AG04450 (cell line): Measurements from ENCODE around the gene POLR3A. TPM values are rescaled to one million over a fixed set of nuclear protein-coding genes. Genes with fewer than 3 reads are reported as not detected.

Experiments
- CTCF ChIA-PET: fragments of 300-600, 350-600 bp; formaldehyde crosslinking; extraction: SDS; loops from one replicate; lab custom pipeline; 2022; ENCODE audit warnings: antibody characterized with exemption, inconsistent platforms; lab: Charles Lee
- POLR2A ChIA-PET: fragments of 350-600 bp; formaldehyde crosslinking; extraction: SDS; loops from one replicate; lab custom pipeline; 2021; ENCODE audit warnings: antibody characterized with exemption, inconsistent platforms; lab: Yijun Ruan, JAX
- DNase-seq: peaks from one replicate; pipeline ENCODE4 v3.0.0-alpha.2; 2011; ENCODE audit warnings: low read depth, low spot score
- H3K27ac ChIP-seq: one replicate; pipeline ENCODE4 v1.5.1; 2012; ENCODE audit warnings: low read depth, low read length, control low read depth
- H3K27me3 ChIP-seq: one replicate; pipeline ENCODE4 v1.6.0; 2012; ENCODE audit warnings: low read length; ENCODE audit not compliant: control insufficient read depth, insufficient read depth
- H3K4me3 ChIP-seq: 2 replicates; pipeline ENCODE4 v1.5.1; 2011; ENCODE audit warnings: mild to moderate bottlenecking, low read depth, low read length, control low read depth
- H3K9me3 ChIP-seq: 2 replicates; pipeline ENCODE4 v1.5.1; 2012; ENCODE audit warnings: low read length; ENCODE audit not compliant: control insufficient read depth, insufficient read depth
- CTCF ChIP-seq: IDR thresholded peaks from 2 replicates; pipeline ENCODE4 v1.5.1; 2011; ENCODE audit warnings: low read depth, low read length, control low read depth, inconsistent platforms
- polyA plus RNA-seq: library from polyadenylated mRNA; depleted of rRNA; stranded (reverse); fragments of >200 nt; gene quantifications from 2 replicates; pipeline ENCODE4 v1.2.3, GENCODE V29; 2011

POLR3A gene
- polyA plus RNA-seq, 1 experiment, result 16.3 TPM

- TF ChIP-seq CTCF, result no peak
- H3K9me3 ChIP-seq, result no peaks in the 10 kb centered on the region
- DNase-seq, result no peak
- H3K27me3 ChIP-seq, result no peaks in the 10 kb centered on the region
- no peak overlapping the region for H3K4me3 ChIP-seq
- no peak overlapping the region for H3K27ac ChIP-seq
- ChIA-PET POLR2A (no interaction called here), CTCF (no interaction called here)
Measured at GRCh38 chr10:77987671-77988255, 41.6 kb downstream of the POLR3A start.

GRCh38 chr10:77984986-77985385, 44.3 kb downstream of the POLR3A start:
- Histone ChIP-seq H3K9me3 (no peaks in the 10 kb centered on the region), H3K4me3 (no peak overlapping the region), H3K27ac (no peak overlapping the region), H3K27me3 (no peaks in the 10 kb centered on the region)
- POLR2A ChIA-PET, result no interaction called here
- TF ChIP-seq CTCF, result no peak
- CTCF ChIA-PET, result no interaction called here
- no peak for DNase-seq

GRCh38 chr10:77983384-77984341, 45.7 kb downstream of the POLR3A start:
- H3K9me3 ChIP-seq, result no peaks in the 10 kb centered on the region
- no peak overlapping the region for H3K4me3 ChIP-seq
- no peak for TF ChIP-seq CTCF
- ChIA-PET POLR2A (no interaction called here), CTCF (interaction anchor here (0.8 to 1.4 kb wide), 4 partner anchors 9 to 136 kb away, joined by 3 to 4 read pairs (median 3); partner anchors contain the start of gene POLR3A)
- peak overlapping the region; percentile 21 for H3K27ac ChIP-seq
- no peaks in the 10 kb centered on the region for H3K27me3 ChIP-seq
- DNase-seq, result peak; percentile 8

GRCh38 chr10:77981281-77981680, 48.0 kb downstream of the POLR3A start:
- Histone ChIP-seq H3K27me3 (no peaks in the 10 kb centered on the region), H3K9me3 (no peaks in the 10 kb centered on the region), H3K4me3 (no peak overlapping the region), H3K27ac (no peak overlapping the region)
- no peak for TF ChIP-seq CTCF
- DNase-seq, result no peak
- POLR2A ChIA-PET, result no interaction called here
- CTCF ChIA-PET, result no interaction called here

GRCh38 chr10:77979221-77979620, 50.1 kb downstream of the POLR3A start:
- ChIA-PET CTCF (interaction anchor here (0.7 kb wide), 1 partner anchor 51 kb away, joined by 4 read pairs; no protein-coding TSS in a partner anchor), POLR2A (no interaction called here)

More at GRCh38 chr10:77979221-77979620, 50.1 kb downstream of the POLR3A start:
- Histone ChIP-seq H3K27me3 (no peaks in the 10 kb centered on the region), H3K4me3 (no peak overlapping the region), H3K9me3 (no peaks in the 10 kb centered on the region), H3K27ac (no peak overlapping the region)
- no peak for DNase-seq
- no peak for TF ChIP-seq CTCF
